Mesenchymal stem cell (in vitro differentiated cells and primary cell): ENCODE results near the gene SCD5.
A peak's percentile ranks its signal among the peaks of the same experiment; 100 is the strongest.

Experiments used
- DNase-seq: peaks from one replicate; pipeline ENCODE4 v3.0.0-alpha.2; 2013
- H2AFZ ChIP-seq: one replicate; pipeline ENCODE4 v1.6.1; 2013; ENCODE audit warnings: low read depth, mild to moderate bottlenecking, control low read depth, inconsistent platforms, low read length, moderate library complexity
- H2AK5ac ChIP-seq: 2 replicates; pipeline ENCODE4 v1.6.1; 2013; ENCODE audit warnings: low read length, moderate library complexity, mild to moderate bottlenecking, inconsistent platforms; ENCODE audit not compliant: severe bottlenecking
- H2BK120ac ChIP-seq: one replicate; pipeline ENCODE4 v1.6.1; 2013; ENCODE audit warnings: low read depth, mild to moderate bottlenecking, inconsistent platforms, low read length, moderate library complexity
- H2BK12ac ChIP-seq, 2 experiments: one replicate each; pipeline ENCODE4 v1.6.1; 2013; ENCODE audit warnings: inconsistent platforms in 2 of 2, low read length in 2 of 2, mild to moderate bottlenecking in 2 of 2, moderate library complexity in 2 of 2, control low read depth in 1 of 2
- H2BK15ac ChIP-seq: one replicate; pipeline ENCODE4 v1.6.1; 2013; ENCODE audit warnings: mild to moderate bottlenecking, low read depth, inconsistent platforms; ENCODE audit not compliant: poor library complexity, severe bottlenecking
- H2BK5ac ChIP-seq: 2 replicates; pipeline ENCODE4 v1.6.1; 2013; ENCODE audit warnings: low read depth, mild to moderate bottlenecking, low read length, control low read depth, inconsistent platforms; ENCODE audit not compliant: poor library complexity, severe bottlenecking
- H3K14ac ChIP-seq, 2 experiments: one replicate each; pipeline ENCODE4 v1.6.1; 2013; ENCODE audit warnings: inconsistent platforms in 2 of 2, low read length in 2 of 2, control low read depth in 1 of 2, mild to moderate bottlenecking in 1 of 2, moderate library complexity in 1 of 2
- H3K18ac ChIP-seq, 2 experiments: one replicate each; pipeline ENCODE4 v1.6.1; 2013; ENCODE audit warnings: inconsistent platforms in 2 of 2, low read length in 2 of 2, control low read depth in 1 of 2, low read depth in 1 of 2, mild to moderate bottlenecking in 1 of 2
- H3K23ac ChIP-seq, 2 experiments: one replicate each; pipeline ENCODE4 v1.6.1; 2013; ENCODE audit warnings: inconsistent platforms in 2 of 2, low read length in 2 of 2, mild to moderate bottlenecking in 2 of 2, moderate library complexity in 2 of 2, control low read depth in 1 of 2
- H3K27ac ChIP-seq: 2 replicates; pipeline ENCODE4 v1.5.1; 2013; ENCODE audit warnings: mild to moderate bottlenecking, moderate library complexity, low read length, control low read depth, inconsistent platforms; ENCODE audit not compliant: poor library complexity, severe bottlenecking
- H3K27me3 ChIP-seq, 2 experiments: 2 replicates each; pipeline versions ENCODE4 v1.6.1 to v1.7.0; 2013; ENCODE audit warnings: low read length in 2 of 2, mild to moderate bottlenecking in 2 of 2, moderate library complexity in 2 of 2, control low read depth in 1 of 2, inconsistent platforms in 1 of 2; ENCODE audit not compliant: control insufficient read depth in 1 of 2, insufficient read depth in 1 of 2
- H3K36me3 ChIP-seq, 2 experiments: 2 replicates each; pipeline versions ENCODE4 v1.6.1 to v1.7.0; 2013; ENCODE audit warnings: low read length in 2 of 2, control low read depth in 1 of 2, inconsistent platforms in 1 of 2, low read depth in 1 of 2, mild to moderate bottlenecking in 1 of 2; ENCODE audit not compliant: insufficient read depth in 2 of 2, control insufficient read depth in 1 of 2
- H3K4ac ChIP-seq, 2 experiments: one replicate each; pipeline ENCODE4 v1.6.1; 2013; ENCODE audit warnings: inconsistent platforms in 2 of 2, low read length in 2 of 2, mild to moderate bottlenecking in 2 of 2, moderate library complexity in 2 of 2, control low read depth in 1 of 2, low read depth in 1 of 2
- H3K4me1 ChIP-seq: 2 replicates; pipeline ENCODE4 v1.6.1; 2013; ENCODE audit warnings: low read depth, low read length, control low read depth; ENCODE audit not compliant: control insufficient read depth, insufficient read depth
- H3K4me2 ChIP-seq: 2 replicates; pipeline ENCODE4 v1.6.1; 2013; ENCODE audit warnings: low read length, mild to moderate bottlenecking, inconsistent platforms; ENCODE audit not compliant: poor library complexity, severe bottlenecking
- H3K4me3 ChIP-seq, 2 experiments: 2 replicates each; pipeline versions ENCODE4 v1.5.1 to v1.7.0; 2013; ENCODE audit warnings: low read length in 2 of 2, mild to moderate bottlenecking in 2 of 2, control low read depth in 1 of 2, low read depth in 1 of 2; ENCODE audit not compliant: insufficient read depth in 1 of 2
- H3K79me1 ChIP-seq: replicated peaks from 2 replicates; pipeline ENCODE4 v1.6.1; 2013; ENCODE audit warnings: mild to moderate bottlenecking, control low read depth, low read length, inconsistent platforms; ENCODE audit not compliant: poor library complexity, severe bottlenecking
- H3K9ac ChIP-seq: 2 replicates; pipeline ENCODE4 v1.7.0; 2013; ENCODE audit warnings: mild to moderate bottlenecking, low read length, moderate library complexity
- H3K9me3 ChIP-seq: 2 replicates; pipeline ENCODE4 v1.7.0; 2013; ENCODE audit warnings: mild to moderate bottlenecking, low read length; ENCODE audit not compliant: control insufficient read depth
- H4K8ac ChIP-seq: one replicate; pipeline ENCODE4 v1.6.1; 2013; ENCODE audit warnings: inconsistent platforms, mild to moderate bottlenecking, low read length, moderate library complexity
- H4K91ac ChIP-seq: one replicate; pipeline ENCODE4 v1.6.1; 2013; ENCODE audit warnings: mild to moderate bottlenecking, low read length, inconsistent platforms
- WGBS: methylation state at CpG from one replicate; pipeline ENCODE4 v1.1.7; 2013; ENCODE audit warnings: mixed read lengths; 5-methylcytosine and 5-hydroxymethylcytosine counted together

SCD5 gene

GRCh38 chr4:82640540-82640939 is 158.1 kb downstream of the SCD5 start:
- Histone ChIP-seq H3K36me3 (peaks cover 0 to 9% of the 10 kb centered on the region in 2 experiments), H3K9ac (no peak overlapping the region), H3K27me3 (no peaks in the 10 kb centered on the region), H3K9me3 (no peaks in the 10 kb centered on the region), H4K91ac (no peak overlapping the region), H2BK120ac (no peak overlapping the region), H3K79me1 (peaks cover 14% of the 10 kb centered on the region), H3K4me2 (no peak overlapping the region), H4K8ac (no peak overlapping the region), H2BK15ac (no peak overlapping the region), H3K23ac (no peak overlapping the region), H2BK5ac (no peak overlapping the region), H3K4me1 (peaks cover 18% of the 10 kb centered on the region), H2AFZ (no peak overlapping the region), H3K14ac (no peak overlapping the region), H3K4ac (no peak overlapping the region), H3K4me3 (no peak overlapping the region), H3K18ac (no peak overlapping the region), H2BK12ac (no peak overlapping the region), H2AK5ac (no peak overlapping the region), H3K27ac (no peak overlapping the region)
- no peak for DNase-seq
- 88% methylated on average over 3 of the region's 5 CpGs for WGBS

- Histone ChIP-seq H3K14ac (no peak overlapping the region), H3K4ac (no peak overlapping the region), H2AFZ (no peak overlapping the region), H4K91ac (no peak overlapping the region), H2AK5ac (no peak overlapping the region), H3K23ac (no peak overlapping the region), H3K27ac (no peak overlapping the region), H2BK15ac (no peak overlapping the region), H3K36me3 (peaks cover 0 to 10% of the 10 kb centered on the region in 2 experiments), H3K9ac (no peak overlapping the region), H3K4me1 (peaks cover 17% of the 10 kb centered on the region), H3K18ac (no peak overlapping the region), H2BK5ac (peak overlapping the region; percentile 15), H3K9me3 (no peaks in the 10 kb centered on the region), H3K79me1 (peaks cover 14% of the 10 kb centered on the region), H2BK120ac (no peak overlapping the region), H4K8ac (no peak overlapping the region), H3K27me3 (no peaks in the 10 kb centered on the region), H3K4me2 (no peak overlapping the region), H2BK12ac (no peak overlapping the region), H3K4me3 (no peak overlapping the region)
- no peak for DNase-seq
- WGBS: 85% methylated on average over 8 of the region's 8 CpGs
Observed at GRCh38 chr4:82639971-82640370, 158.6 kb downstream of the SCD5 start.

GRCh38 chr4:82638479-82638878 is 160.1 kb downstream of the SCD5 start:
- no peak for DNase-seq
- no peak overlapping the region for H3K27ac ChIP-seq
- no peak overlapping the region for H3K18ac ChIP-seq
- H2AK5ac ChIP-seq: no peak overlapping the region
- no peak overlapping the region for H3K4me3 ChIP-seq
- H4K8ac ChIP-seq: no peak overlapping the region
- H3K9ac ChIP-seq: no peak overlapping the region
- H2BK120ac ChIP-seq: no peak overlapping the region
- whole genome bisulfite sequencing: 59% methylated on average over 2 of the region's 2 CpGs
- H4K91ac ChIP-seq: no peak overlapping the region
- no peaks in the 10 kb centered on the region for H3K9me3 ChIP-seq
- H3K79me1 ChIP-seq: peaks cover 14% of the 10 kb centered on the region
- no peak overlapping the region for H2AFZ ChIP-seq
- no peak overlapping the region for H3K14ac ChIP-seq
- H3K23ac ChIP-seq: no peak overlapping the region
- no peak overlapping the region for H2BK5ac ChIP-seq
- no peak overlapping the region for H3K4ac ChIP-seq
- no peak overlapping the region for H2BK15ac ChIP-seq
- H3K4me2 ChIP-seq: no peak overlapping the region
- H3K27me3 ChIP-seq: no peaks in the 10 kb centered on the region
- peaks cover 0 to 13% of the 10 kb centered on the region in 2 experiments for H3K36me3 ChIP-seq
- H3K4me1 ChIP-seq: peaks cover 9% of the 10 kb centered on the region
- no peak overlapping the region for H2BK12ac ChIP-seq

- no peak overlapping the region for H2AFZ ChIP-seq
- H3K9me3 ChIP-seq: no peaks in the 10 kb centered on the region
- no peak overlapping the region for H2AK5ac ChIP-seq
- no peak overlapping the region for H3K14ac ChIP-seq
- H3K9ac ChIP-seq: no peak overlapping the region
- no peak overlapping the region for H2BK5ac ChIP-seq
- no peak overlapping the region for H3K23ac ChIP-seq
- H2BK15ac ChIP-seq: no peak overlapping the region
- H3K4me3 ChIP-seq: no peak overlapping the region
- no peak overlapping the region for H3K27ac ChIP-seq
- no peak overlapping the region for H3K18ac ChIP-seq
- H3K36me3 ChIP-seq: peaks cover 0 to 8% of the 10 kb centered on the region in 2 experiments
- no peak overlapping the region for H4K8ac ChIP-seq
- no peak overlapping the region for H3K4me2 ChIP-seq
- peaks cover 3% of the 10 kb centered on the region for H3K4me1 ChIP-seq
- H3K4ac ChIP-seq: no peak overlapping the region
- H3K27me3 ChIP-seq: no peaks in the 10 kb centered on the region
- no peak overlapping the region for H4K91ac ChIP-seq
- no peak overlapping the region for H2BK120ac ChIP-seq
- no peaks in the 10 kb centered on the region for H3K79me1 ChIP-seq
- DNase-seq: peak; percentile 7
- 2% methylated on average over 1 of the region's 1 CpG for WGBS
- no peak overlapping the region for H2BK12ac ChIP-seq
Observed at GRCh38 chr4:82630079-82630478, 168.5 kb downstream of the SCD5 start.
